H9 (cell line): ENCODE measurements around the gene ITGB3. TPM values are rescaled to one million over a fixed set of nuclear protein-coding genes. Genes with fewer than 3 reads are reported as not detected.

Experiments used
- DNase-seq: peaks from one replicate; pipeline ENCODE4 v3.0.0-alpha.2; 2017
- H2AFZ ChIP-seq: one replicate; pipeline ENCODE4 v1.6.1; 2013; ENCODE audit warnings: mild to moderate bottlenecking, low read length, control low read depth, moderate library complexity
- H2AK5ac ChIP-seq: 2 replicates; pipeline ENCODE4 v1.6.1; 2013; ENCODE audit warnings: low read length, control low read depth, mixed read lengths; ENCODE audit not compliant: insufficient read length
- H2BK120ac ChIP-seq: one replicate; pipeline ENCODE4 v1.6.1; 2013; ENCODE audit warnings: low read depth, mild to moderate bottlenecking, low read length, control low read depth, inconsistent platforms; ENCODE audit not compliant: poor library complexity, severe bottlenecking
- H2BK12ac ChIP-seq: 2 replicates; pipeline ENCODE4 v1.6.1; 2013; ENCODE audit warnings: low read length, control low read depth, mixed read lengths, low read depth; ENCODE audit not compliant: insufficient read length
- H2BK15ac ChIP-seq: 2 replicates; pipeline ENCODE4 v1.6.1; 2013; ENCODE audit warnings: low read depth, low read length, control low read depth
- H2BK20ac ChIP-seq: one replicate; pipeline ENCODE4 v1.6.1; 2013; ENCODE audit warnings: low read depth, mild to moderate bottlenecking, low read length, control low read depth, inconsistent platforms; ENCODE audit not compliant: poor library complexity, severe bottlenecking
- H2BK5ac ChIP-seq: 2 replicates; pipeline ENCODE4 v1.6.1; 2013; ENCODE audit warnings: low read length, control low read depth, mixed read lengths; ENCODE audit not compliant: insufficient read length
- H3K14ac ChIP-seq: 2 replicates; pipeline ENCODE4 v1.6.1; 2013; ENCODE audit warnings: low read length, control low read depth; ENCODE audit not compliant: insufficient read depth
- H3K18ac ChIP-seq: 2 replicates; pipeline ENCODE4 v1.6.1; 2013; ENCODE audit warnings: low read depth, mild to moderate bottlenecking, mixed read lengths, low read length, control low read depth; ENCODE audit not compliant: insufficient read length
- H3K23ac ChIP-seq: 2 replicates; pipeline ENCODE4 v1.6.1; 2013; ENCODE audit warnings: low read length, control low read depth, mixed read lengths, low read depth; ENCODE audit not compliant: insufficient read length
- H3K23me2 ChIP-seq: 2 replicates; pipeline ENCODE4 v1.6.1; 2013; ENCODE audit warnings: low read depth, mild to moderate bottlenecking, mixed read lengths, low read length, control low read depth; ENCODE audit not compliant: insufficient read length, poor library complexity, severe bottlenecking
- H3K27ac ChIP-seq: 2 replicates; pipeline ENCODE4 v1.5.1; 2013; ENCODE audit warnings: low read length, control low read depth, mixed read lengths, low read depth; ENCODE audit not compliant: insufficient read length
- H3K27me3 ChIP-seq: 2 replicates; pipeline ENCODE4 v1.6.1; 2013; ENCODE audit warnings: low read length, control low read depth, inconsistent platforms; ENCODE audit not compliant: insufficient read depth
- H3K4ac ChIP-seq: 2 replicates; pipeline ENCODE4 v1.6.1; 2013; ENCODE audit warnings: low read depth, mild to moderate bottlenecking, control low read depth, inconsistent platforms, low read length, moderate library complexity
- H3K4me1 ChIP-seq: 2 replicates; pipeline ENCODE4 v1.6.1; 2013; ENCODE audit warnings: low read length, control low read depth, inconsistent platforms; ENCODE audit not compliant: insufficient read depth
- H3K4me2 ChIP-seq: 2 replicates; pipeline ENCODE4 v1.6.1; 2013; ENCODE audit warnings: low read length, control low read depth, mixed read lengths; ENCODE audit not compliant: insufficient read length, insufficient read depth
- H3K56ac ChIP-seq: 2 replicates; pipeline ENCODE4 v1.6.1; 2013; ENCODE audit warnings: low read depth, mild to moderate bottlenecking, mixed read lengths, low read length, control low read depth; ENCODE audit not compliant: insufficient read length
- H3K79me1 ChIP-seq: 2 replicates; pipeline ENCODE4 v1.6.1; 2013; ENCODE audit warnings: low read depth, mild to moderate bottlenecking, moderate library complexity, low read length, control low read depth, inconsistent platforms; ENCODE audit not compliant: insufficient read depth, poor library complexity, severe bottlenecking
- H3K79me2 ChIP-seq: 2 replicates; pipeline ENCODE4 v1.6.1; 2013; ENCODE audit warnings: low read length, control low read depth, inconsistent platforms; ENCODE audit not compliant: insufficient read depth
- H3K9ac ChIP-seq: 2 replicates; pipeline ENCODE4 v1.6.1; 2013; ENCODE audit warnings: low read length, control low read depth, mixed read lengths; ENCODE audit not compliant: insufficient read length; ENCODE audit errors: extremely low read depth
- H3K9me3 ChIP-seq: one replicate; pipeline ENCODE4 v1.6.1; 2013; ENCODE audit warnings: low read depth, low read length, inconsistent platforms; ENCODE audit not compliant: control insufficient read depth
- H3T11ph ChIP-seq: one replicate; pipeline ENCODE4 v1.6.1; 2013; ENCODE audit warnings: mild to moderate bottlenecking, low read length, control low read depth, inconsistent platforms
- H4K20me1 ChIP-seq: one replicate; pipeline ENCODE4 v1.6.1; 2013; ENCODE audit not compliant: control insufficient read depth, insufficient read length, insufficient read depth
- H4K5ac ChIP-seq: 2 replicates; pipeline ENCODE4 v1.6.1; 2013; ENCODE audit warnings: low read depth, mild to moderate bottlenecking, mixed read lengths, low read length, control low read depth; ENCODE audit not compliant: insufficient read length
- H4K8ac ChIP-seq: replicated peaks from 2 replicates; pipeline ENCODE4 v1.6.1; 2013; ENCODE audit warnings: low read length, control low read depth, mixed read lengths, low read depth; ENCODE audit not compliant: insufficient read length
- H4K91ac ChIP-seq: 2 replicates; pipeline ENCODE4 v1.6.1; 2013; ENCODE audit warnings: low read depth, mild to moderate bottlenecking, moderate library complexity, mixed read lengths, low read length, control low read depth; ENCODE audit not compliant: insufficient read length
- H3K27ac Mint-ChIP-seq, 3 experiments: 2 replicates in 2 of 3; 3 replicates in 1 of 3; pipeline ENCODE4 v1.8.0; 2020 to 2021; ENCODE audit warnings: mixed read lengths in 3 of 3, mild to moderate bottlenecking in 1 of 3, moderate library complexity in 1 of 3
- H3K27me3 Mint-ChIP-seq: 2 replicates; pipeline ENCODE4 v1.8.0; 2021; ENCODE audit warnings: low read depth, mild to moderate bottlenecking, moderate library complexity, mixed read lengths
- H3K36me3 Mint-ChIP-seq, 3 experiments: 2 replicates in 2 of 3; 3 replicates in 1 of 3; pipeline ENCODE4 v1.8.0; 2020 to 2021; ENCODE audit warnings: low read depth in 3 of 3, mixed read lengths in 3 of 3; ENCODE audit not compliant: insufficient read depth in 1 of 3
- H3K4me1 Mint-ChIP-seq, 2 experiments: 2 replicates each; pipeline ENCODE4 v1.8.0; 2020; ENCODE audit warnings: mixed read lengths in 2 of 2
- H3K4me3 Mint-ChIP-seq, 2 experiments: 2 replicates in 1 of 2; 3 replicates in 1 of 2; pipeline ENCODE4 v1.8.0; 2020 to 2021; ENCODE audit warnings: mild to moderate bottlenecking in 2 of 2, mixed read lengths in 2 of 2, moderate library complexity in 1 of 2
- H3K9me3 Mint-ChIP-seq, 2 experiments: 2 replicates in 1 of 2; 3 replicates in 1 of 2; pipeline ENCODE4 v1.8.0; 2020; ENCODE audit warnings: mild to moderate bottlenecking in 2 of 2, mixed read lengths in 2 of 2, moderate library complexity in 1 of 2
- WGBS: extraction: QIAGEN DNeasy Blood & Tissue Kit; methylation state at CpG from one replicate; pipeline ENCODE4 v1.1.7; 2013; ENCODE audit warnings: missing lambda C conversion rate, low lambda C conversion rate, mixed read lengths; ENCODE audit not compliant: insufficient read length; ENCODE audit errors: extremely low coverage; 5-methylcytosine and 5-hydroxymethylcytosine counted together
- total RNA-seq: library from RNA; stranded (reverse); gene quantifications from 2 replicates; pipeline ENCODE4 v1.2.1, GENCODE V29; 2021
- TF ChIP-seq, protein P1 (sequence below): fragments of 200-600 bp; sonication (generic); conservative IDR thresholded peaks from 3 replicates; pipeline ENCODE4 v1.8.0; 2021; ENCODE audit warnings: antibody characterized with exemption, mild to moderate bottlenecking

The ITGB3 gene
- total RNA-seq, 1 experiment from 2014 or later, result not detected

DNA sequence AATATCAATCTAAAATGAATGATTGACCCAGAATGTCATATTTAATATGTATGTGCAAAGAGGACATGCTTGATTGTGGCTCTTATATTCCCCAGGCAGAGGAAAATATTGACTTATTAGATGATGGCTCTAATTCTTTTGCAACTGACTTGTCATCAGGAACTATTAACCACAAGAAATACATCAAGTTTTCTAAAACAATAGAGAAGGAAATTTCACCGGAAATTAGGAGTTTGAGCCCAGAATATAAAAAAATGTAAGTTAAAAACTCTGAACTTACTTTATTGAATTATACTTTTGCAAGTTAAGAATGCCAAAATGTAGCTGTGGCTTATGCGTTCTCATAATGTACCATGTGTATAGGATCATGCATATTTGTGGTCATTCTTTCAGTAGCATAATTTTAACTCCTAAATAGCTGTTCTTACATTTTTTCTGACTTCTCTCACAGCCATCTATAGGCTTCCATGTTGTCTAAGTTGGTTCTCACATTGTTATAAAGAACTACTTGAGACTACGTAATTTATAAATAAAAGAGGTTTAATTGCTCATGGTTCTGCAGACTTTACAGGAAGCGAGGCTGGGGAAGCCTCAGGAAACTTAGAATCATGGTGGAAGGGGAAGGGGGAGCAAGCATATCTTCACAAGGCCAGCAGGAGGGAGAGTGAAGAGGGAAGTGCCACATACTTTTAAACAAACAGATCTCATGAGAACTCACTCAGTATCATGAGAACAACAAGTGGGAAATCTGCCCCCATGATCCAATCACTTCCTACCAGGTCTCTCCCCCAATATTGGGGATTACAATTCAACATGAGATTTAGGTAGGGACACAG is 81.7 kb downstream of the ITGB3 start:
- no peaks in the 10 kb centered on the region for H3K27me3 Mint-ChIP-seq
- H3K4me1 ChIP-seq, result no peaks in the 10 kb centered on the region

More for the DNA sequence above, 81.7 kb downstream of the ITGB3 start:
- no peak overlapping the region for H3T11ph ChIP-seq
- no peak overlapping the region for H4K5ac ChIP-seq
- Mint-ChIP-seq H3K4me3 (no peak overlapping the region), H3K4me1 (no peaks in the 10 kb centered on the region; a peak in 1 of 4 replicates), H3K36me3 (peaks cover 0 to 13% (median 0%) of the 10 kb centered on the region in 3 experiments; a peak in 2 of 7 replicates), H3K9me3 (no peaks in the 10 kb centered on the region; a peak in 1 of 5 replicates), H3K27ac (no peak overlapping the region)
- WGBS, result no CpG with 5 or more reads among the region's 4 CpGs
- no peak overlapping the region for H4K91ac ChIP-seq
- no peaks in the 10 kb centered on the region for H3K79me2 ChIP-seq
- no peak overlapping the region for H2BK12ac ChIP-seq
- no peak overlapping the region for H3K18ac ChIP-seq
- H4K8ac ChIP-seq, result no peak overlapping the region
- H3K23me2 ChIP-seq, result no peaks in the 10 kb centered on the region
- no peaks in the 10 kb centered on the region for H4K20me1 ChIP-seq
- TF ChIP-seq, protein P1, sequence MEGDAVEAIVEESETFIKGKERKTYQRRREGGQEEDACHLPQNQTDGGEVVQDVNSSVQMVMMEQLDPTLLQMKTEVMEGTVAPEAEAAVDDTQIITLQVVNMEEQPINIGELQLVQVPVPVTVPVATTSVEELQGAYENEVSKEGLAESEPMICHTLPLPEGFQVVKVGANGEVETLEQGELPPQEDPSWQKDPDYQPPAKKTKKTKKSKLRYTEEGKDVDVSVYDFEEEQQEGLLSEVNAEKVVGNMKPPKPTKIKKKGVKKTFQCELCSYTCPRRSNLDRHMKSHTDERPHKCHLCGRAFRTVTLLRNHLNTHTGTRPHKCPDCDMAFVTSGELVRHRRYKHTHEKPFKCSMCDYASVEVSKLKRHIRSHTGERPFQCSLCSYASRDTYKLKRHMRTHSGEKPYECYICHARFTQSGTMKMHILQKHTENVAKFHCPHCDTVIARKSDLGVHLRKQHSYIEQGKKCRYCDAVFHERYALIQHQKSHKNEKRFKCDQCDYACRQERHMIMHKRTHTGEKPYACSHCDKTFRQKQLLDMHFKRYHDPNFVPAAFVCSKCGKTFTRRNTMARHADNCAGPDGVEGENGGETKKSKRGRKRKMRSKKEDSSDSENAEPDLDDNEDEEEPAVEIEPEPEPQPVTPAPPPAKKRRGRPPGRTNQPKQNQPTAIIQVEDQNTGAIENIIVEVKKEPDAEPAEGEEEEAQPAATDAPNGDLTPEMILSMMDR, result no peak
- H2BK5ac ChIP-seq, result no peak overlapping the region
- no peaks in the 10 kb centered on the region for H3K27me3 ChIP-seq
- H3K9ac ChIP-seq, result no peak overlapping the region
- H2AFZ ChIP-seq, result no peak overlapping the region
- H2BK20ac ChIP-seq, result no peak overlapping the region
- no peaks in the 10 kb centered on the region for H3K79me1 ChIP-seq
- H3K27ac ChIP-seq, result no peak overlapping the region
- no peak overlapping the region for H3K14ac ChIP-seq
- no peak overlapping the region for H3K23ac ChIP-seq
- no peak overlapping the region for H2BK120ac ChIP-seq
- H2AK5ac ChIP-seq, result no peak overlapping the region
- no peak overlapping the region for H2BK15ac ChIP-seq
- no peak overlapping the region for H3K56ac ChIP-seq
- no peak for DNase-seq
- no peak overlapping the region for H3K4me2 ChIP-seq
- H3K4ac ChIP-seq, result no peak overlapping the region
- H3K9me3 ChIP-seq, result no peaks in the 10 kb centered on the region
